Stimulated activated naive CD8-positive, alpha-beta T cell treated with anti-CD3 and anti-CD28 coated beads, Interleukin-15, amount 100 ng/mL, for 72 hours (primary cell): ENCODE measurements around the gene SPAM1.
"Not testable (repeated sequence)": the region's sequence is repeated elsewhere in the genome, so short reads cannot be mapped to it uniquely, and the experiment has no call there.

ENCODE experiments used
- ATAC-seq: fragments of 150-1000 bp; cut with Tn5 transposase; 2 replicates; pipeline ENCODE4 v1.10.0; 2021; ENCODE audit warnings: mild to moderate bottlenecking, moderate library complexity
- DNase-seq, 2 donors: peaks; one replicate each; pipeline ENCODE4 v3.0.0; 2021 to 2022
- H3K27ac Mint-ChIP-seq, 2 donors: one replicate each; pipeline ENCODE4 v1.8.0; 2022; ENCODE audit warnings: mild to moderate bottlenecking in 2 of 2, mixed read lengths in 2 of 2, moderate library complexity in 2 of 2
- H3K27me3 Mint-ChIP-seq: one replicate; pipeline ENCODE4 v1.8.0; 2022; ENCODE audit warnings: mixed read lengths
- H3K4me1 Mint-ChIP-seq: one replicate; pipeline ENCODE4 v1.8.0; 2022; ENCODE audit warnings: mild to moderate bottlenecking, mixed read lengths
- H3K4me3 Mint-ChIP-seq, 2 donors: one replicate each; pipeline ENCODE4 v1.8.0; 2022; ENCODE audit warnings: mild to moderate bottlenecking in 2 of 2, mixed read lengths in 2 of 2, moderate library complexity in 1 of 2
- H3K9me3 Mint-ChIP-seq, 2 donors: one replicate each; pipeline ENCODE4 v1.8.0; 2022; ENCODE audit warnings: mixed read lengths in 2 of 2

SPAM1 gene

DNA sequence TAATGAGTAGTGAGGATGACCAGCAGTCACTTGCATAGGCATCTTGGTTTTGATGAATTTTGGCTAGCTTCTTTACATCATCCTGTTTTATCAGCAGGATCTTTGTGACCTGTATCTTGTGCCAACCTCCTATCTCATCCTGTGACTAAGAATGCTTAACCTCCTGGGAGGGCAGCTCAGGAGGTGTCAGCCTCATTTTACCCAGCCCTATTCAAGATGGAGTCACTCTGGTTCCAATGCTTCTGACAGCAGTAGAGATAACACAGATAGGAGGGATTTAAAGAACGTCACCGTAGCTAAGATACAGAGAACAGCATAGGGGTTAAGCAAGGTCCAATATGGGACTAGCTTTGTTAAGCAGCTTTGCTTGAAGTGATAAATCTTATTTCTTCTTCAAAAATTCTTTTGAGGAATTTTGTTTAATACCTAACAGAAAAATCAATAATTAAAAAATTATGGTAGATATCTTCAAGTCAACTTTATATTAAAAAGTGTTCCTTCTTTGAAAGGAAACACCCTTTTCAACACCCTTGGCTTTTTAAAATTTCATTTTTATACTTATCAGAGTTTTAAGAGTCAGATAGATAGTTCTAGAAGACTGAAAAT is 68.0 kb downstream of the SPAM1 start:
- H3K4me3 Mint-ChIP-seq = no peak overlapping the region
- no peak for ATAC-seq
- H3K27ac Mint-ChIP-seq = no peak overlapping the region
- no peak for DNase-seq
- no peaks in the 10 kb centered on the region for H3K4me1 Mint-ChIP-seq
- H3K27me3 Mint-ChIP-seq = no peaks in the 10 kb centered on the region
- peaks cover 6 to 7% of the 10 kb centered on the region in 2 donors for H3K9me3 Mint-ChIP-seq

DNA sequence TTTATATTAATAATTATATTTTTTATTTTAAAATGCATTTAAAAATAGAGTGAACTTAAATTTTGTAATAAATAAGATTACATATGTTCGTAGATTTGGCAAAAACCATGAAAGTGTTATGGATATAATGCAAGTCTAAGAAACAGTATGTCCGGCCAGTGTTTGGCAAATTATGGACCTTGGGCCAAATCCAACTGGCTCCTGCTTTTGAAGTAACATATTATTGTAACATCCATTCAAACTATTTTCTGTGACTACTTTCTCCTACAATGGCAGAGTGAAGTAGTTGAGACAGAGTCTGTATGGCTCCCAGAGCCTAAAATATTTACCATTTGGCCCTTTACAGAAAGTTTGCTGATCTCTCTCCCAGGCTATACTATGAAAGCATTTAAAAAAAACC is 69.0 kb downstream of the SPAM1 start:
- H3K9me3 Mint-ChIP-seq = peaks cover 7 to 10% of the 10 kb centered on the region in 2 donors
- no peak overlapping the region for H3K4me3 Mint-ChIP-seq

DNA sequence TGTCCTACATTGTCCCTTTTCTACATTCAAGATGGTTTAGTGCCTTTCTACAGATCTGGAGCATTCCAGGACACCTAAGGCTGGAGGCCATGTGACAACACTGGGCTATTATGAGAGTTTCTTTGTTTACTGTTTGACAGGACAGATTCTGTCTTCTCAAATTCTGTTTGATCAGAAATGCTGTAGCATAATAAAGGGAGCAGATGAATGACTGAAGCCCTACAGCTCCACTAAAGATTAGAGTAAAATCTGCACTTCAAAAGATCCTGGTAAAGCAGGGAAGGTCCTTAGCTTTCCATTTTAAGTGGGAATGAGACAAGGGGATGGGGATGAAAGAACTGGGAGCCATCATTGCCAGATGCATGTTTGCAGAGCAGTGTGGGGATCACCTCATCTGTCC is 69.4 kb downstream of the SPAM1 start:
- no peak overlapping the region for H3K27ac Mint-ChIP-seq
- DNase-seq (no peak), ATAC-seq (no peak)
- no peak overlapping the region for H3K4me3 Mint-ChIP-seq
- H3K27me3 Mint-ChIP-seq = no peaks in the 10 kb centered on the region
- H3K9me3 Mint-ChIP-seq = peaks cover 7 to 10% of the 10 kb centered on the region in 2 donors
- no peaks in the 10 kb centered on the region for H3K4me1 Mint-ChIP-seq

More for the DNA sequence above, 69.0 kb downstream of the SPAM1 start:
- DNase-seq = no peak
- H3K27me3 Mint-ChIP-seq = no peaks in the 10 kb centered on the region
- no peak overlapping the region for H3K27ac Mint-ChIP-seq
- no peak for ATAC-seq
- H3K4me1 Mint-ChIP-seq = no peaks in the 10 kb centered on the region

DNA sequence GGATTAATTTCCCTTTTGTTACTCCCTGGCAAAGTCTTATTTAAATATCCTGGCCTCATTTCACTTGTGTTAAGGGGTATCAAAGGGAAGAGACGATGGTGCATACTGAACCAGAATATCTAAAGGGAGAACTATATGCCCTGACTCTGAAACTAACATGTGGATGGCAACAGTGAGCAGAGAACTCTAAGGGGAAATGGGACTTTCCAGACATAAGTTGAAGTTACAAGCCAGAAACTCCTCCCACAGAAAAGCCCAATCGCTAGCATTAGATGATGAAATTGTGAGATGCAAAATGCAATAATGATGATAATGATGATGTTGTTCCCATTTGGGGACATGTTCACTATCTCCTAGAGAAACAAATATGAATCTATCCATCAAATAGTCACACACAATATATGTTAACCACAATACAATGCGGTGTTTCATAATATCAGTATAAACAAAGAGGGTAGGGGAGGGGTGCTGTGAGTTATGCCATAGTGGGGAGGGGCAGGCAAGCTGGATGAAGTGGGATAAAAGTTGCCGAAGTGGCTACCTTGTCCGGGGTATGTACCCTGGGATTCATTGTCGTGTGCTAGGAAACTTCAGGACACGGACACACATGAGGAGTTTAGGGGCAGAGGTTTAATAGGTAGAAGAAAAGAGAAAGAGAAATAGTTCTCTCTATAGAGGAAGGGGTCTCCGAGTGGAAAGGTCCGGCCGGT is 70.7 kb downstream of the SPAM1 start:
- no peaks in the 10 kb centered on the region for H3K4me1 Mint-ChIP-seq
- H3K27ac Mint-ChIP-seq = peak overlapping the region; percentile 44 to 61
- ATAC-seq (no peak), DNase-seq (no peak)
- H3K27me3 Mint-ChIP-seq = no peaks in the 10 kb centered on the region
- no peak overlapping the region for H3K4me3 Mint-ChIP-seq
- peaks cover 7 to 15% of the 10 kb centered on the region in 2 donors for H3K9me3 Mint-ChIP-seq

DNA sequence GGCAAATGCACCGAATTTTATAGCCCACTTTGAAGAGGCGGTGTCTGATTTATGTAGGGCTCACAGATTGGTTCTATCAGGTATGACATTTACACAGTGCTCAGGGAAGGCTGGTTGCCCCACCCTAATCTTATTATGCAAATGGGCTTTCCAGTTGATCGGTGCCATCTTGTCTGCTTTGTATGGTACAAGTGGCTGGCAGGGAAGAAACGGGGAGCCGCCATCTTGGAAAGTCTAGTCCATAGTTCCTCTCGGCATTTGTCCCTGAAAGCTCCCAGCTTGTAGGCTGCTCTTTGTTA is 71.2 kb downstream of the SPAM1 start:
- peaks cover 9 to 15% of the 10 kb centered on the region in 2 donors for H3K9me3 Mint-ChIP-seq
- no peak for ATAC-seq
- no peaks in the 10 kb centered on the region for H3K4me1 Mint-ChIP-seq

DNA sequence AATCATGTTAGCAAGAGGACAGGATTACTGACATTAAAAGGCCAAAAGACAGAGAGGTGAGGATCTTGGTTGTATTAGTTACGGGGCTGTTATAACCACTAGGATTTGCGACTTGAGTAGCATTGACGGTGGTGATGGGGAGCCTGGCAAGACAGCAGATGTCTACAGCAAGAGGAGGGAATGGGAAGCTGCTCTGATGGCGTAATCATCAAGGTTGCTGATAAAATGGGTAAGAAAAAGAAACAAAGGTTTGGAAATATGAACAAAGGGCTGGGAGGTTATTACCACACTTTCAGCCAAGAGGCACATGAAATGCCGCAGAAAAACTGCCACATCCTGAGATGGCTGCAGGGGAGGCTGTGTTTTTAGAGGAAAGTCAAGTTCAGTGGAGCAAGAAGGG is 73.9 kb downstream of the SPAM1 start:
- no peak overlapping the region for H3K27ac Mint-ChIP-seq
- H3K4me3 Mint-ChIP-seq = no peak overlapping the region
- DNase-seq (no peak), ATAC-seq (no peak)
- H3K4me1 Mint-ChIP-seq = no peaks in the 10 kb centered on the region
- peaks cover 15 to 32% of the 10 kb centered on the region in 2 donors for H3K9me3 Mint-ChIP-seq
- H3K27me3 Mint-ChIP-seq = no peaks in the 10 kb centered on the region

More for the DNA sequence above, 71.2 kb downstream of the SPAM1 start:
- Mint-ChIP-seq H3K4me3 (no peak overlapping the region), H3K27me3 (no peaks in the 10 kb centered on the region), H3K27ac (no peak overlapping the region)
- DNase-seq = no peak

DNA sequence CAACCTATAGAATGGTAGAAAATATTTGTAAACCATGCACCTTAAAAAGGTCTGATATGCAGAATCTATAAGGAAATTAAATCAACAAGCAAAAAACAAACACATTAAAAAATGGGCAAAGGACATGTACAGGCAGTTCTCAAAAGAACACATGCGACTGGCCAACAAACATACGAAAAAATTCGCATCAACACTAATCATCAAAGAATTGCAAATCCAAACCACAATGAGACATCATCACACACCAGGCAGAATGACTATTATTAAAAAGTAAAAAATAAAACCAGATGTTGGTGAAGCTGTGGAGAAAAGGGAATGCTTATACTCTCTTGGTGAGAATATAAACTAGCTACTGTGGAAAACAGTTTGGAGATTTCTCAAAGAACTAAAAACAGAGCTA is 74.7 kb downstream of the SPAM1 start:
- H3K4me1 Mint-ChIP-seq = no peaks in the 10 kb centered on the region
- H3K4me3 Mint-ChIP-seq = no peak overlapping the region
- no peak for ATAC-seq
- no peaks in the 10 kb centered on the region for H3K27me3 Mint-ChIP-seq
- H3K27ac Mint-ChIP-seq = no peak overlapping the region
- peaks cover 15 to 34% of the 10 kb centered on the region in 2 donors for H3K9me3 Mint-ChIP-seq
- no peak for DNase-seq

DNA sequence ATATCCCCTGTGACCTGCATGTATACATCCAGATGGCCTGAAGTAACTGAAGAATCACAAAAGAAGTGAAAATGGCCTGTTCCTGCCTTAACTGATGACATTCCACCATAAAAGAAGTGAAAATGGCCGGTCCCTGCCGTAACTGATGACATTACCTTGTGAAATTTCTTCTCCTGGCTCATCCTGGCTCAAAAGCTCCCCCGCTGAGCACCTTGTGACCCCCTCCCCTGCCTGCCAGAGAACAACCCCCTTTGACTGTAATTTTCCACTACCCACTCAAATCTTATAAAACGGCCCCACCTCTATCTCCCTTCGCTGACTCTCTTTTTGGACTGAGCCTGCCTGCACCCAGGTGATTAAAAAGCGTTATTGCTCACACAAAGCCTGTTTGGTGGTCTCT is 83.3 kb downstream of the SPAM1 start:
- not testable (repeated sequence) for H3K9me3 Mint-ChIP-seq, H3K27ac Mint-ChIP-seq, DNase-seq, ATAC-seq, H3K27me3 Mint-ChIP-seq, H3K4me3 Mint-ChIP-seq, H3K4me1 Mint-ChIP-seq

DNA sequence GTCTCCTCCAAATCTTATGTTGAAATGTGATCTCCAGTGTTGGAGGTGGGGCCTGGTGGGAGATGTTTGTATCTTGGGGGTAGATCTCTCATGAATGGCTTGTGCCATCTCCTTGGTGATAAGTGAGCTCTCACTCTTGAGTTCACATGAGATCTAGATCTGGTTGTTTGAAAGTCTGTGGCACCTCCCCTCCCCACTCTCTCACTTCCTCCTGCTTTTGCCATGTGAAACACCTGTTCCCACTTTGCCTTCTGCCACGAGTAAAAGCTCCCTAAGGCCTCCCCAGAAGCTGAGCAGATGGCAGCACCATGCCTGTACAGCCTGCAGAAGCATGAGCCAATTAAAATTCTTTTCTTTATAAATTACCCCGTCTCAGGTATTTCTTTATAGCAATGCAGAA is 84.3 kb downstream of the SPAM1 start:
- H3K9me3 Mint-ChIP-seq = peaks cover 0 to 5% of the 10 kb centered on the region in 2 donors
- peaks cover 7% of the 10 kb centered on the region for H3K27me3 Mint-ChIP-seq
- DNase-seq (no peak), ATAC-seq (no peak)
- H3K27ac Mint-ChIP-seq = no peak overlapping the region
- no peaks in the 10 kb centered on the region for H3K4me1 Mint-ChIP-seq
- H3K4me3 Mint-ChIP-seq = no peak overlapping the region
